ENCODE data around the gene ANKRD65.
"Not testable (repeated sequence)": the region's sequence is repeated elsewhere in the genome, so short reads cannot be mapped to it uniquely, and the experiment has no call there.

The ANKRD65 gene

DNA sequence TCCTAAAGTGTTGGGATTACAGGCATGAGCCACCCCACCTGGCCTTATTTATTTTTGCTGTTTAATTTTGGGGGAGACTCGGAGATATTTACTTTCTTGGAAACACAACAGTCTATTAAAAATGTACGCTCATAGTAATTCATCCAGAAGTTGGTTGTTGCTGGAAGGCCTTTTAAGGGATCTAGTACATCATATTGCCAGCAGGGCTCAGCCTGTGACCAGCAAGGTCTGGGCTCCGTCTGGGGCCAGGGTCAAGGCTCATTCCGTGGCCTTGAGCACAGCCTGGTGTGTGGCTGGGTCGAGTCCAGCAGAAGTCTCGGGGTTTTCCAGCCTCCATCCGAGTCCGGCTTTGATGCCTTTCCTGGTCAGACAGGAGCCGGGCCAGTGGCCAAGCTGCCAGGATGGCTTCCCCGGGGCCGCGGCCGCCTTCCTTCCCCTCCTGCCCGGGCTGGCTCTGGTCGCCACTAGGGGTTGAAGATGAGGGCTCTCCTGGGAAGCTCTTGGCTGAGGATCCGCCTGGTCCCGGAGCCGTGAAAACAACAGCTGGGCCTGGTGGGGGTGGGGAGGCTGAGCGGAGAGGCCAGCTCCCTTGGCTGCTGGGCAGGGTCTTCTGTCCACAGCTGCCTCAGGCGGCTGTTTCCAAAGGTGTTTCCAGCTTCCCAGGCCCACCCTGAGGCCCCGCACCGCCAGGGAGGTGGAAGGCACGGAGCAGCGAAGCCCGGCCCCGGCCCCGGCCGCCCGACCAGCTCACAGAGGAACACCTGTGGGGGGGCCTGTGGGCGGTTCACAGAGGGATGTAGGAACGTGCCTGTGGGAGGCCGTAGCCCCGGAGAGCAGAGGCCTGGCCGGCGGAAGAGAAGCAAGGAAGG is 9.3 kb upstream of the ANKRD65 start:
- H3K36me3 ChIP-seq = no peaks in the 10 kb centered on the region
- peak overlapping the region; percentile 9 for H3K4me3 ChIP-seq (ENCODE audit: low read depth, low read length)
- DNase-seq = peak; percentile 89
- no peaks in the 10 kb centered on the region for H3K9me3 ChIP-seq (ENCODE audit: severe bottlenecking)
- no peaks in the 10 kb centered on the region for H3K27me3 ChIP-seq (ENCODE audit: insufficient read depth, low read depth, severe bottlenecking)
- H3K27ac ChIP-seq = peak overlapping the region; percentile 93
- TF ChIP-seq, protein P1, sequence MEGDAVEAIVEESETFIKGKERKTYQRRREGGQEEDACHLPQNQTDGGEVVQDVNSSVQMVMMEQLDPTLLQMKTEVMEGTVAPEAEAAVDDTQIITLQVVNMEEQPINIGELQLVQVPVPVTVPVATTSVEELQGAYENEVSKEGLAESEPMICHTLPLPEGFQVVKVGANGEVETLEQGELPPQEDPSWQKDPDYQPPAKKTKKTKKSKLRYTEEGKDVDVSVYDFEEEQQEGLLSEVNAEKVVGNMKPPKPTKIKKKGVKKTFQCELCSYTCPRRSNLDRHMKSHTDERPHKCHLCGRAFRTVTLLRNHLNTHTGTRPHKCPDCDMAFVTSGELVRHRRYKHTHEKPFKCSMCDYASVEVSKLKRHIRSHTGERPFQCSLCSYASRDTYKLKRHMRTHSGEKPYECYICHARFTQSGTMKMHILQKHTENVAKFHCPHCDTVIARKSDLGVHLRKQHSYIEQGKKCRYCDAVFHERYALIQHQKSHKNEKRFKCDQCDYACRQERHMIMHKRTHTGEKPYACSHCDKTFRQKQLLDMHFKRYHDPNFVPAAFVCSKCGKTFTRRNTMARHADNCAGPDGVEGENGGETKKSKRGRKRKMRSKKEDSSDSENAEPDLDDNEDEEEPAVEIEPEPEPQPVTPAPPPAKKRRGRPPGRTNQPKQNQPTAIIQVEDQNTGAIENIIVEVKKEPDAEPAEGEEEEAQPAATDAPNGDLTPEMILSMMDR (IDR thresholded peaks at IDR 0.05; ENCODE audit: low read depth, low read length) = peak; percentile 38

DNA sequence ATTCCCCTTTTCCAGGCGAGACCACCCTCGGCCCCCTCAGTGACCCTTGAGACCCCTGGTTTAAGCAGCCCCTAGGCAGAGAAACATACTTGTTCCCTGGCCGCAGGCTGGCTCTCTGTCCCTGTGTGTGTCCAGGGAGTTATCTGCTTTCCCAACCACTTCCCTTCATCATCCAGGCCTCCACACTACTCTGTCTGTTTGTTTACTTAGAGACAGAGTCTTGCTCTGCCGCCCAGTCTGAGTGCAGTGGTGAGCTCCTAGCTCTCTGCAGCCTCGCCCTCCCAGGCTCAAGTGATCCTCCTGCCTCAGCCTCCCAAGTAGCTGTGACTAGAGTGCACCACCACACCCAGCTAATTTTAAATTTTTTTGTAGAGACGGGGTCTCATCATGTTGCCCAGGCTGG is 8.6 kb upstream of the ANKRD65 start:
- DNase-seq = no peak
- H3K4me3 ChIP-seq (ENCODE audit: low read depth, low read length) = no peak overlapping the region
- TF ChIP-seq, protein P1 (IDR thresholded peaks at IDR 0.05; ENCODE audit: low read depth, low read length) = no peak
- H3K27me3 ChIP-seq (ENCODE audit: insufficient read depth, low read depth, severe bottlenecking) = no peaks in the 10 kb centered on the region
- peak overlapping the region; percentile 93 for H3K27ac ChIP-seq
- no peaks in the 10 kb centered on the region for H3K36me3 ChIP-seq
- no peaks in the 10 kb centered on the region for H3K9me3 ChIP-seq (ENCODE audit: severe bottlenecking)

DNA sequence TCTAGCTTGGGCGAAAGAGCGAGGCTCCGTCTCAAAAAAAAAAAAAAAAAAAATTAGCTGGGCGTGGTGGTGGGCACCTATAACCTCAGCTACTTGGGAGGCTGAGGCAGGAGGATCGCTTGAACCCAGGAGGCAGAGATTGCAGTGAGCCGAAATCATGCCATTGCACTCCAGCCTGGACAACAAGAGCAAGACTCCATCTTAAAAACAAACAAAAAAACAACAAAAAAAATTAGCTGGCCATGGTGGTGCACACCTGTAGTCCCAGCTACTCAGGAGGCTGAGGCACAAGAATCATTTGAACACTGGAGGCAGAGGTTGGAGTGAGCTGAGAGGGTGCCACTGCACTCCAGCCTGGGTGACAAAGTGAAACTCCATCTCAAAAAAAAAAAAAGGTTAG is 7.9 kb upstream of the ANKRD65 start:
- H3K27ac ChIP-seq; H3K9me3 ChIP-seq (ENCODE audit: severe bottlenecking); DNase-seq; H3K4me3 ChIP-seq (ENCODE audit: low read depth, low read length); H3K36me3 ChIP-seq; H3K27me3 ChIP-seq (ENCODE audit: insufficient read depth, low read depth, severe bottlenecking): not testable (repeated sequence)

DNA sequence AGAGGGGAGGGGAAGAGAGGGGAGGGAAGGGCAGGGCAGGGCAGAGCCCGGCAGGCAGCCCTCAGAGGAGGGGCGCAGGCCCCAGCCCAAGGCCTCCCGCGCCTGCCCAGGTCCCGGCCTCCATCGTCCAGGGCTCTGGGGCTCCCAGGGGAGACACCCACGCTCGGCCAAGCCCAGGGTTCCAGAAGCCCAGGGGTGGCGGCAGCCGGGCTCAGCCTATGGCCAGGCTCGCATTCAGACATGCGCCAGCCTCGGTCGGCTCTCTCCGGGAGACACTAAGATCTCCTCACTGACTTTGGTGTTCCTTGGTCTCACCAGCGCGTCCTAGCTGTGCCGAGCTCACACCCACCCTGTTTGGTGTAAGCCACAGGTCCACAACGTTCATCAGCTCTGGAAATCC is 7.1 kb upstream of the ANKRD65 start:
- DNase-seq = no peak
- no peaks in the 10 kb centered on the region for H3K9me3 ChIP-seq (ENCODE audit: severe bottlenecking)
- TF ChIP-seq, protein P1 (IDR thresholded peaks at IDR 0.05; ENCODE audit: low read depth, low read length) = no peak

DNA sequence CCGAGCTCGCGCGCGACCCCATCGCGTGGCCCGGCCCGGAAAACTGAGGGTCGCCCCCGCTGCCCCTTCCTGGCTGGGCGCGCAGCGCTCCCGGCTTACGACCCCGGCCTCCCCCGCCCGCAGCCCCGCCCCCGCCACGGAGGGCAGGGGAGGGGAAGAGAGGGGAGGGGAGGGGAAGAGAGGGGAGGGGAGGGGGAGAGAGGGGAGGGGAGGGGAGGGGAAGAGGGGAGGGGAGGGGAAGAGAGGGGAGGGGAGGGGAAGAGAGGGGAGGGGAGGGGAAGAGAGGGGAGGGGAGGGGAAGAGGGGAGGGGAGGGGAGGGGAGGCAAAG is 6.7 kb upstream of the ANKRD65 start:
- no peaks in the 10 kb centered on the region for H3K27me3 ChIP-seq (ENCODE audit: insufficient read depth, low read depth, severe bottlenecking)
- no peak for DNase-seq
- TF ChIP-seq, protein P1 (IDR thresholded peaks at IDR 0.05; ENCODE audit: low read depth, low read length) = no peak
- no peaks in the 10 kb centered on the region for H3K9me3 ChIP-seq (ENCODE audit: severe bottlenecking)
- peak overlapping the region; percentile 34 for H3K4me3 ChIP-seq (ENCODE audit: low read depth, low read length)
- H3K27ac ChIP-seq = no peak overlapping the region
- H3K36me3 ChIP-seq = no peaks in the 10 kb centered on the region

More for the DNA sequence above, 7.1 kb upstream of the ANKRD65 start:
- Histone ChIP-seq H3K27me3 (ENCODE audit: insufficient read depth, low read depth, severe bottlenecking) (no peaks in the 10 kb centered on the region), H3K27ac (no peak overlapping the region), H3K36me3 (no peaks in the 10 kb centered on the region), H3K4me3 (ENCODE audit: low read depth, low read length) (no peak overlapping the region)

DNA sequence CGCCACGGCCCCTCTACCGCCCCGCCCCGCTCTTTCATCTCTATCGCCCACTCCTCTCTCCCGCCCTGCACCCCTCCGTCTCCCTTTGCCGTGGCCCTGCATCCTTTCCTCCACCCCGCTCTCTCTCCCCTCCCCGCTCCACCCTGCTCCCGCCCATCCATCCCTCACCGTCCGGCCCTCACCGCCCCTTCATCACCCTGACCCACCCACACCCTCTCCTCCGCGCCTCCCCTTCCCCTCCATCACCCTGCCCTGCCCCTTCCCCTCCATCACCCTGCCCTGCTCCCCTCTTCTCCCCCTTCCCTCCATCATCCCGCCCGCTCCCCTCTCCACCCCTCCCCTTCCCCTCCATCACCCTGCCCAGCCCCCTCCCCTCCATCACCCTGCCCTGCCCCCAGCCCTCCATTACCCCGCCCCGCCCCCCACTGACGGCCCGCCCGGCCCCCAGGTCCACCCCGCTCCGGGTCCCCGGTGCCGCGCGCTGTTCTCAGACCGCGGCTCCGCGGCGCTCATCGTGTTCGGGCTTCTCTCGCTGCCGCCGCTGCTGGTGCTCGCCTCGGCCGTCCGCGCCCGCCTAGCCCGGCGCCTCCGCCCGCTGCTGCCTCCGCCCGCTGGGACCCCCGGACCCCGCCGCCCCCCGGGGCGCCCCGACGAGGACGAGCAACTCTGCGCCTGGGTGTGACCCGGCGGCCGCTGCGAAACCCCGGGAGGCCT is 6.2 kb upstream of the ANKRD65 start:
- no peak for DNase-seq
- H3K27ac ChIP-seq = no peak overlapping the region
- no peaks in the 10 kb centered on the region for H3K27me3 ChIP-seq (ENCODE audit: insufficient read depth, low read depth, severe bottlenecking)
- H3K9me3 ChIP-seq (ENCODE audit: severe bottlenecking) = no peaks in the 10 kb centered on the region
- TF ChIP-seq, protein P1 (IDR thresholded peaks at IDR 0.05; ENCODE audit: low read depth, low read length) = no peak
- H3K36me3 ChIP-seq = no peaks in the 10 kb centered on the region
- peak overlapping the region; percentile 34 for H3K4me3 ChIP-seq (ENCODE audit: low read depth, low read length)

All from WERI-Rb-1 (cell line).